Measurements from ENCODE around the gene SLC1A2.

DNA sequence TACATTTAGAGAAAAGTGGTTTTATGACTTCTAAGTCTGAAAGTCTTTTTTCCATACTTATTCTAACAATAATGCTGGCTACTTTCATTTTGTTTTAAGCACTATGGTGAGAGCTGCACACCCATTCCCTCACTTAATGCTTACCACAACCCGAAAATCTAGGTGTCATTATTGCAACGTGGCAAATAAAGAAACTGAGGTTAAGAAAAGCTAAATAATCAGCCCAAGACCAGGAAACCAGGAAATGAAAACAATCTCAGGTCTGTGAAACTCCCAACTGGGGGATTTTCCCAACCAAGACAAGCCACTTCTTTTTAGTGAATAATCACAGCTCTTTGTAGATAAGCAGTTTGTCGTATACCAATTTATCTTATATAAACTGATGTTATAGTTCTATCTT, 126.3 kb downstream of the SLC1A2 start:
- TF ChIP-seq TAF1 (IDR thresholded peaks at IDR 0.05; ENCODE audit: borderline replicate concordance, low read depth, low read length) (no peak), POLR2A (IDR thresholded peaks at IDR 0.05; ENCODE audit: low read depth, low read length) (no peak), POLR2AphosphoS5 (IDR thresholded peaks at IDR 0.05; ENCODE audit: low read depth, low read length) (no peak)
